HEK293 (cell line): Measurements from ENCODE around the gene OST4.

ENCODE experiments used
- CTCF ChIA-PET: fragments of 350-600 bp; formaldehyde crosslinking; extraction: SDS; loops from one replicate; lab custom pipeline; 2021; ENCODE audit warnings: antibody characterized with exemption; lab: Yijun Ruan, JAX
- POLR2A ChIA-PET: fragments of 300-600 bp; formaldehyde crosslinking; extraction: SDS; loops from one replicate; lab custom pipeline; 2020; ENCODE audit warnings: antibody characterized with exemption, inconsistent platforms; lab: Yijun Ruan, JAX
- H3K27ac ChIP-seq: fragments of 200-500 bp; sonication (Bioruptor generic); 2 replicates; pipeline ENCODE4 v1.5.1; 2014; ENCODE audit warnings: low read depth, low read length, control low read depth, inconsistent platforms; ENCODE audit errors: extremely low read depth
- H3K36me3 ChIP-seq, 2 experiments: fragments of 200-500 bp in 1 of 2; sonication (Bioruptor generic) in 1 of 2; 1 replicate in 1 of 2; 2 replicates in 1 of 2; pipeline ENCODE4 v1.5.1; 2014 to 2017; ENCODE audit warnings: inconsistent platforms in 2 of 2, low read length in 2 of 2; ENCODE audit not compliant: control insufficient read depth in 2 of 2, insufficient read depth in 1 of 2
- H3K4me1 ChIP-seq: fragments of 200-500 bp; sonication (Bioruptor generic); 2 replicates; pipeline ENCODE4 v1.5.1; 2014; ENCODE audit warnings: mild to moderate bottlenecking, low read length, inconsistent platforms; ENCODE audit not compliant: control insufficient read depth, insufficient read depth
- H3K4me3 ChIP-seq: 2 replicates; pipeline ENCODE4 v1.5.1; 2011; ENCODE audit warnings: low read depth, mild to moderate bottlenecking, control low read depth, low read length, moderate library complexity
- H3K9me3 ChIP-seq: fragments of 200-500 bp; sonication (Bioruptor generic); 2 replicates; pipeline ENCODE4 v1.5.1; 2014; ENCODE audit warnings: low read depth, low read length, inconsistent platforms; ENCODE audit not compliant: control insufficient read depth, insufficient read depth
- KLF1 ChIP-seq: fragments of 450-650 bp; formaldehyde crosslinking; IDR thresholded peaks from 2 replicates; pipeline ENCODE4 v1.5.1; 2016; ENCODE audit warnings: missing biosample characterization, missing genetic modification characterization
- OVOL3 ChIP-seq: fragments of 450-650 bp; formaldehyde crosslinking; IDR thresholded peaks from 2 replicates; pipeline ENCODE4 v1.5.1; 2016; ENCODE audit warnings: missing biosample characterization, missing genetic modification characterization
- PRDM1 ChIP-seq: fragments of 450-650 bp; formaldehyde crosslinking; IDR thresholded peaks from 2 replicates; pipeline ENCODE4; 2016; ENCODE audit warnings: missing biosample characterization, missing genetic modification characterization
- REPIN1 ChIP-seq: fragments of 450-650 bp; formaldehyde crosslinking; IDR thresholded peaks from 2 replicates; pipeline ENCODE4 v1.5.1; 2017; ENCODE audit warnings: missing biosample characterization, missing genetic modification characterization, low read depth
- REST ChIP-seq: fragments of 450-650 bp; formaldehyde crosslinking; IDR thresholded peaks from 2 replicates; pipeline ENCODE4 v1.5.1; 2016; ENCODE audit warnings: missing biosample characterization, missing genetic modification characterization
- SALL2 ChIP-seq: fragments of 450-650 bp; formaldehyde crosslinking; IDR thresholded peaks from 2 replicates; pipeline ENCODE4 v1.5.0; 2017; ENCODE audit warnings: missing biosample characterization, mild to moderate bottlenecking, missing genetic modification characterization, borderline replicate concordance
- SCRT2 ChIP-seq: fragments of 450-650 bp; formaldehyde crosslinking; IDR thresholded peaks from 2 replicates; pipeline ENCODE4 v1.5.1; 2016; ENCODE audit warnings: missing biosample characterization, missing genetic modification characterization
- ZBTB20 ChIP-seq: fragments of 450-650 bp; formaldehyde crosslinking; IDR thresholded peaks from 2 replicates; pipeline ENCODE4 v1.5.1; 2016; ENCODE audit warnings: missing biosample characterization, missing genetic modification characterization
- ZBTB49 ChIP-seq: fragments of 450-650 bp; formaldehyde crosslinking; IDR thresholded peaks from 2 replicates; pipeline ENCODE4 v1.5.1; 2016; ENCODE audit warnings: missing biosample characterization, missing genetic modification characterization, low read depth
- ZBTB6 ChIP-seq: fragments of 450-650 bp; formaldehyde crosslinking; IDR thresholded peaks from 2 replicates; pipeline ENCODE4 v1.5.1; 2017; ENCODE audit warnings: missing biosample characterization, missing genetic modification characterization
- ZNF335 ChIP-seq: fragments of 450-650 bp; formaldehyde crosslinking; conservative IDR thresholded peaks from 2 replicates; pipeline ENCODE4 v1.5.1; 2016; ENCODE audit warnings: missing biosample characterization, missing genetic modification characterization
- ZNF354C ChIP-seq: fragments of 450-650 bp; formaldehyde crosslinking; IDR thresholded peaks from 2 replicates; pipeline ENCODE4 v1.5.1; 2016; ENCODE audit warnings: missing biosample characterization, missing genetic modification characterization, low read depth, borderline replicate concordance
- ZNF416 ChIP-seq: fragments of 450-650 bp; formaldehyde crosslinking; IDR thresholded peaks from 2 replicates; pipeline ENCODE4 v1.5.1; 2016; ENCODE audit warnings: missing biosample characterization, missing genetic modification characterization
- ZNF426 ChIP-seq: fragments of 450-650 bp; formaldehyde crosslinking; IDR thresholded peaks from 2 replicates; pipeline ENCODE4 v1.5.1; 2017; ENCODE audit warnings: missing biosample characterization, missing genetic modification characterization, mild to moderate bottlenecking, inconsistent platforms, moderate library complexity
- ZNF555 ChIP-seq: fragments of 450-650 bp; formaldehyde crosslinking; conservative IDR thresholded peaks from 2 replicates; pipeline ENCODE4 v1.5.1; 2017; ENCODE audit warnings: missing biosample characterization, mild to moderate bottlenecking, missing genetic modification characterization, inconsistent platforms
- ZNF580 ChIP-seq: fragments of 450-650 bp; formaldehyde crosslinking; IDR thresholded peaks from 2 replicates; pipeline ENCODE4 v1.5.1; 2016; ENCODE audit warnings: missing biosample characterization, missing genetic modification characterization
- ZNF610 ChIP-seq: fragments of 450-650 bp; formaldehyde crosslinking; IDR thresholded peaks from 2 replicates; pipeline ENCODE4 v1.5.1; 2016; ENCODE audit warnings: missing biosample characterization, missing genetic modification characterization, borderline replicate concordance
- ZNF623 ChIP-seq: fragments of 450-650 bp; formaldehyde crosslinking; IDR thresholded peaks from 2 replicates; pipeline ENCODE4 v1.5.1; 2016; ENCODE audit warnings: missing biosample characterization, missing genetic modification characterization
- ZNF629 ChIP-seq: fragments of 450-650 bp; formaldehyde crosslinking; IDR thresholded peaks from 2 replicates; pipeline ENCODE4 v1.5.1; 2017; ENCODE audit warnings: missing biosample characterization, missing genetic modification characterization
- ZNF677 ChIP-seq: fragments of 450-650 bp; IDR thresholded peaks from 2 replicates; pipeline ENCODE4 v1.5.0; 2018; ENCODE audit warnings: missing biosample characterization, mild to moderate bottlenecking, missing genetic modification characterization, moderate library complexity
- ZSCAN16 ChIP-seq: fragments of 450-650 bp; formaldehyde crosslinking; IDR thresholded peaks from 2 replicates; pipeline ENCODE4 v1.5.1; 2016; ENCODE audit warnings: missing biosample characterization, missing genetic modification characterization
- ZSCAN23 ChIP-seq: fragments of 450-650 bp; formaldehyde crosslinking; IDR thresholded peaks from 2 replicates; pipeline ENCODE4 v1.5.1; 2016; ENCODE audit warnings: missing biosample characterization, missing genetic modification characterization

OST4 gene

GRCh38 chr2:27097341-27097740 is 25.9 kb upstream of the OST4 start:
- Histone ChIP-seq H3K9me3 (no peaks in the 10 kb centered on the region), H3K4me3 (no peak overlapping the region), H3K36me3 (peaks cover 0 to 48% of the 10 kb centered on the region in 2 experiments; a peak in 1 of 3 replicates), H3K27ac (no peak overlapping the region), H3K4me1 (no peaks in the 10 kb centered on the region)
- TF ChIP-seq ZNF416: no peak
- TF ChIP-seq ZBTB20 (tag by site-specific recombination): no peak
- no peak for TF ChIP-seq PRDM1 (tag by site-specific recombination)
- no peak for TF ChIP-seq SALL2
- TF ChIP-seq ZNF629: no peak
- ChIA-PET CTCF (interaction anchor here (0.6 to 7.0 kb wide), 16 partner anchors 8 to 252 kb away, joined by 3 to 44 read pairs (median 4); partner anchors contain the start of gene KHK), POLR2A (interaction anchor here (0.5 to 1.8 kb wide), 4 partner anchors 10 to 47 kb away, joined by 3 to 7 read pairs (median 4); partner anchors contain the start of genes KHK and PREB)

GRCh38 chr2:27096748-27097297 is 25.4 kb upstream of the OST4 start:
- Histone ChIP-seq H3K4me1 (no peaks in the 10 kb centered on the region), H3K4me3 (no peak overlapping the region), H3K27ac (no peak overlapping the region), H3K9me3 (no peaks in the 10 kb centered on the region), H3K36me3 (peaks cover 0 to 50% of the 10 kb centered on the region in 2 experiments; a peak in 1 of 3 replicates)
- CTCF ChIA-PET: interaction anchor here (0.6 to 7.0 kb wide), 15 partner anchors 9 to 252 kb away, joined by 3 to 44 read pairs (median 5); partner anchors contain the start of gene KHK
- TF ChIP-seq ZNF623 (tag by site-specific recombination): no peak
- TF ChIP-seq KLF1 (tag by site-specific recombination): no peak
- TF ChIP-seq ZSCAN23 (tag by site-specific recombination): no peak
- TF ChIP-seq ZNF610 (tag by site-specific recombination): no peak
- TF ChIP-seq ZSCAN16 (tag by site-specific recombination): no peak
- TF ChIP-seq ZBTB49 (tag by site-specific recombination): no peak
- no peak for TF ChIP-seq ZNF354C
- TF ChIP-seq REPIN1 (tag by site-specific recombination): no peak
- TF ChIP-seq ZNF677 (tag by site-specific recombination): no peak
- POLR2A ChIA-PET: interaction anchor here (1.2 to 1.8 kb wide), 4 partner anchors 9 to 46 kb away, joined by 3 to 7 read pairs (median 5); partner anchors contain the start of genes KHK and PREB

GRCh38 chr2:27095745-27096651 is 24.5 kb upstream of the OST4 start:
- no peak overlapping the region for H3K4me3 ChIP-seq
- ChIA-PET POLR2A (interaction anchor here (1.2 to 1.7 kb wide), 4 partner anchors 9 to 45 kb away, joined by 3 to 7 read pairs (median 4); partner anchors contain the start of gene PREB), CTCF (interaction anchor here (0.6 to 7.0 kb wide), 12 partner anchors 9 to 250 kb away, joined by 3 to 44 read pairs (median 4); partner anchors contain the start of genes ABHD1 and KHK)
- H3K36me3 ChIP-seq: peaks cover 0 to 54% of the 10 kb centered on the region in 2 experiments; a peak in 1 of 3 replicates
- H3K9me3 ChIP-seq: no peaks in the 10 kb centered on the region
- H3K4me1 ChIP-seq: no peaks in the 10 kb centered on the region
- H3K27ac ChIP-seq: 0 out of 2 replicates have a peak overlapping the region, but pooled peaks have one; percentile 8
- peak; percentile 94 for TF ChIP-seq SCRT2 (tag by site-specific recombination)
- TF ChIP-seq ZNF580 (tag by site-specific recombination): no peak
- TF ChIP-seq ZNF426 (tag by site-specific recombination): no peak
- no peak for TF ChIP-seq OVOL3 (tag by site-specific recombination)
- no peak for TF ChIP-seq ZSCAN23 (tag by site-specific recombination)
- TF ChIP-seq ZNF335 (tag by site-specific recombination): peak; percentile 66; the same call in 1 of the 2 replicates
- TF ChIP-seq REST: no peak
- TF ChIP-seq ZNF555: no peak
- TF ChIP-seq ZBTB6 (tag by site-specific recombination): no peak
